Activated T-helper 2 cell treated with anti-CD3 and anti-CD28 coated beads, Interferon-gamma antibody, Interleukin-2, Interleukin-4, amounts not matched to agents 10 μg/mL and 5 μg/mL and 100 μg/mL, durations not matched to agents 14 hours and 24 hours and 36 hours (primary cell): ENCODE data around the gene PARD3B. TPM values are rescaled to one million over a fixed set of nuclear protein-coding genes. Genes with fewer than 3 reads are reported as not detected.

Experiments used
- DNase-seq: peaks from one replicate; pipeline ENCODE4 v3.0.0; 2021; ENCODE audit warnings: low spot score
- H3K27ac Mint-ChIP-seq: one replicate; pipeline ENCODE4 v1.8.0; 2021; ENCODE audit warnings: mixed read lengths
- H3K27me3 Mint-ChIP-seq: one replicate; pipeline ENCODE4 v1.8.0; 2021; ENCODE audit warnings: low read depth, mixed read lengths
- H3K36me3 Mint-ChIP-seq: one replicate; pipeline ENCODE4 v1.8.0; 2021; ENCODE audit warnings: low read depth, mixed read lengths
- H3K4me1 Mint-ChIP-seq: one replicate; pipeline ENCODE4 v1.8.0; 2021; ENCODE audit warnings: low read depth, mixed read lengths
- H3K4me3 Mint-ChIP-seq: one replicate; pipeline ENCODE4 v1.8.0; 2021; ENCODE audit warnings: low read depth, mild to moderate bottlenecking, moderate library complexity, mixed read lengths
- H3K9me3 Mint-ChIP-seq: one replicate; pipeline ENCODE4 v1.8.0; 2021; ENCODE audit warnings: mixed read lengths
- intact Hi-C: fragments of 100-400 bp; cut with micrococcal nuclease; formaldehyde crosslinking; loops from one replicate; pipeline ENCODE4 v1.15.1; 2023
- total RNA-seq: library from RNA; stranded (reverse); gene quantifications from 2 replicates; pipeline ENCODE4 v1.2.3, GENCODE V29; 2022

Gene PARD3B
- total RNA-seq, 1 donor from 2014 or later: 0.39 TPM

DNA sequence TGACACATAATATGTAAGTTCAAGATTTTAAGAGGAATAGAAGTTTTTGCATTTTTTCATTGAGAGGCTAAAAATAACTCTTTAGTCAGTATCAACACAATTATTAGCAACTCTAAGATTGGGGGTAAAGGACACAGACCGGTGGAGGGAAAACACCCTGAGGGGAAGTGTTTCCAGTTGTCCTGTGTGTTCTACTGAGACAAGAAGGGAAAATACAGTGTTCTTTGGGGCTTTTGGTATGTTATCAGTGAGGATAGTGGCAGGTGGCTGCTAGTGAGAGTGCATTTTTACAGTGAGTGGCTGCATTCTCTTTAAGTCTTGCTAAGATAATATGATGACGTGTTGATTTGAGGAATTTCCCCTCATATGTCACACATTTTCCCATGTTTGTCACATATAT lies 507.5 kb downstream of the PARD3B start:
- Mint-ChIP-seq H3K4me1 (peaks cover 20% of the 10 kb centered on the region), H3K9me3 (peaks cover 26% of the 10 kb centered on the region), H3K27me3 (no peaks in the 10 kb centered on the region), H3K4me3 (no peak overlapping the region), H3K36me3 (peaks cover 20% of the 10 kb centered on the region), H3K27ac (no peak overlapping the region)
- intact Hi-C loops: loop anchor here (10.0 kb wide), 1 partner anchor 62 kb away; no protein-coding TSS in a partner anchor
- DNase-seq: no peak

GRCh38 chr2:205053827-205054410 lies 508.6 kb downstream of the PARD3B start:
- Mint-ChIP-seq H3K27ac (no peak overlapping the region), H3K4me1 (peaks cover 29% of the 10 kb centered on the region), H3K36me3 (peaks cover 21% of the 10 kb centered on the region), H3K9me3 (peaks cover 26% of the 10 kb centered on the region), H3K27me3 (no peaks in the 10 kb centered on the region), H3K4me3 (no peak overlapping the region)
- intact Hi-C loops: loop anchor here (10.0 kb wide), 1 partner anchor 61 kb away; no protein-coding TSS in a partner anchor
- DNase-seq: no peak

DNA sequence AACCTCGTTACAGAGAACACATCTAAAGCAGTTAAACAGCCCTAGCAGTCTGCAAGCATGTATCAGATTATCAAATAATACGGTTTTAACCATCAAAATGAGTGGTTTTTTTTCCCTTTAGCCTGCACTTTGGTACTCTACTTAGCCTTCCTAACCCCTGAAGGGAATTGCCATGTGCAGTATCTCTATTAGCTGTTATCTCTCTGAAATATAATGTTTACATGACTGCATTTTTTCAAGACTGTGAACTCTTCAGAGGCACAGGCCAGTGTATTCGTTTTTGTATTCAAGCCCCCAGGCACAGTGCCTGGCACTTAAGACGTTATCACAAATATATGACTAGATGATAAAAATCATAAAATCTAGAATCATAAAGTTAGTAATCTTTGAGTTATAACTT lies 509.5 kb downstream of the PARD3B start:
- H3K36me3 Mint-ChIP-seq: peaks cover 18% of the 10 kb centered on the region
- H3K4me3 Mint-ChIP-seq: no peak overlapping the region
- H3K27me3 Mint-ChIP-seq: no peaks in the 10 kb centered on the region
- peaks cover 25% of the 10 kb centered on the region for H3K9me3 Mint-ChIP-seq
- intact Hi-C loops: loop anchor here (10.0 kb wide), 1 partner anchor 60 kb away; no protein-coding TSS in a partner anchor
- H3K27ac Mint-ChIP-seq: no peak overlapping the region
- peaks cover 29% of the 10 kb centered on the region for H3K4me1 Mint-ChIP-seq
- no peak for DNase-seq

DNA sequence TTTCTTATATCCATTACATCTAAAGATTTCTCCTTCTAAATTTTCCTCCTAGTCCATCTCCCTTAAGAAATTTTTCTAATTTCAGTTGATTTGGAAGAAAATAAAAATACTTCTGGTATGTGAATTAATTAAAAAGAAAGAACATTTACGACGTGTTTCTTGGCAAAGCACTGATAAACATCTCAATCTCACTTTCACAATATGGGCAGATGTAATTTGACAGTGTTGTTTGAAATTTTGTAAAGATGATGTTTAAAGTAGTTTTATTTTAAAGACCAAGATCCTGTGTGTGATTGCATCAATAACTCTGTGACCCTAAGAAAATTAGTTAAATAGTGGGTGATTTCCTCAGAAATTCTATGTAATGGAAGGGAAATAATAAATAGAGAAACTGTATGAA lies 510.0 kb downstream of the PARD3B start:
- no peak overlapping the region for H3K27ac Mint-ChIP-seq
- no peak overlapping the region for H3K4me3 Mint-ChIP-seq
- H3K9me3 Mint-ChIP-seq: peaks cover 20% of the 10 kb centered on the region
- no peaks in the 10 kb centered on the region for H3K27me3 Mint-ChIP-seq
- peaks cover 29% of the 10 kb centered on the region for H3K4me1 Mint-ChIP-seq
- no peak for DNase-seq
- intact Hi-C loops: loop anchor here (10.0 kb wide), 1 partner anchor 60 kb away; no protein-coding TSS in a partner anchor
- H3K36me3 Mint-ChIP-seq: peaks cover 17% of the 10 kb centered on the region

DNA sequence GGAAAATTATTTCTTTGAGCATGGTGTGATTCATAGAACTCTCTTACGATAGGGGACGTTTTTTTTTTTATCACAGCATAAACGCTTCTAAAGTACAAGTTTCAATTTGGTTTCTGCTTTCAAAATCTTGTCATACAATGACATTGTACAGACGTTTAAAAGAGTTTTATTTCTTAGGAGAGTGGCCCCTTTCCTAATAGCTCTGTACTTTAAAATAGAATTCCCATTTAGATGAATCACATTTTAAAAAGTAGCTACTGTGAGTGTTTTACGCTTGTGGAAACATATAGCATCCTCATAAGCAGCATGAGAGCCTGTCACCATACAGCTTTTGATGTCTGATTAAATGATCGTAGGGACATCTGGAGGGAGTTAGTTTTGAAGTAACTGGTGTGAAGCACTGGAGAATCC lies 510.9 kb downstream of the PARD3B start:
- H3K27ac Mint-ChIP-seq: no peak overlapping the region
- peak overlapping the region; percentile 68 for H3K4me3 Mint-ChIP-seq
- no peaks in the 10 kb centered on the region for H3K27me3 Mint-ChIP-seq
- no peak for DNase-seq
- intact Hi-C loops: loop anchor here (10.0 kb wide), 1 partner anchor 59 kb away; no protein-coding TSS in a partner anchor
- peaks cover 28% of the 10 kb centered on the region for H3K4me1 Mint-ChIP-seq
- H3K9me3 Mint-ChIP-seq: peaks cover 23% of the 10 kb centered on the region
- H3K36me3 Mint-ChIP-seq: peaks cover 17% of the 10 kb centered on the region

GRCh38 chr2:205058409-205058808 lies 513.1 kb downstream of the PARD3B start:
- no peak for DNase-seq
- peaks cover 1% of the 10 kb centered on the region for H3K27me3 Mint-ChIP-seq
- H3K27ac Mint-ChIP-seq: no peak overlapping the region
- no peak overlapping the region for H3K4me3 Mint-ChIP-seq
- peaks cover 17% of the 10 kb centered on the region for H3K36me3 Mint-ChIP-seq
- intact Hi-C loops: loop anchor here (10.0 kb wide), 1 partner anchor 56 kb away; no protein-coding TSS in a partner anchor
- peaks cover 24% of the 10 kb centered on the region for H3K9me3 Mint-ChIP-seq
- peaks cover 27% of the 10 kb centered on the region for H3K4me1 Mint-ChIP-seq

DNA sequence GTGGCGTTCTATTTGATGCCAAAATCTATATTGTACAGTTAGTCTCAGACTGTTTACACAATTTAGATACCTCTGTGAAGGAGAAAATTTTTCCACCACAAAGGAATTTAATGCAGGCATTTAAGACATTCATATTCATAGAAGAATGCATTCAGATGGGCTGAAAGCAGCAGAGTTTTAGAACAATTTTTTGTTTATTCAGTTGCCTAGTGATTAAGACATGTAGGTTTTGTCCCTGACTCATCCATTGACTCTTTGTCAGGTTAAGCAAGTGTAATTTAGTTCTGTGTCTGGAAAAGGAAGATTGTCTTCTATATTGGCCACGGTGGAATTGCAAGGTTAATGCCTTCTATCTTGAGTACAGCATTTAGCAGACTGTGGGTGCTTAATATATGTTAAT lies 515.0 kb downstream of the PARD3B start:
- DNase-seq: no peak
- H3K9me3 Mint-ChIP-seq: peaks cover 24% of the 10 kb centered on the region
- H3K4me1 Mint-ChIP-seq: peaks cover 18% of the 10 kb centered on the region
- intact Hi-C loops: no loop called here
- H3K27me3 Mint-ChIP-seq: peaks cover 1% of the 10 kb centered on the region
- peaks cover 17% of the 10 kb centered on the region for H3K36me3 Mint-ChIP-seq
- no peak overlapping the region for H3K4me3 Mint-ChIP-seq
- H3K27ac Mint-ChIP-seq: no peak overlapping the region

- peaks cover 1% of the 10 kb centered on the region for H3K27me3 Mint-ChIP-seq
- H3K27ac Mint-ChIP-seq: no peak overlapping the region
- peaks cover 2% of the 10 kb centered on the region for H3K9me3 Mint-ChIP-seq
- no peak for DNase-seq
- no peak overlapping the region for H3K4me3 Mint-ChIP-seq
- intact Hi-C loops: no loop called here
- H3K4me1 Mint-ChIP-seq: peaks cover 2% of the 10 kb centered on the region
- H3K36me3 Mint-ChIP-seq: peaks cover 12% of the 10 kb centered on the region
Observed at GRCh38 chr2:205066081-205066480, 520.8 kb downstream of the PARD3B start.

GRCh38 chr2:205069928-205070327 lies 524.7 kb downstream of the PARD3B start:
- DNase-seq: no peak
- Mint-ChIP-seq H3K4me1 (peaks cover 4% of the 10 kb centered on the region), H3K36me3 (peaks cover 25% of the 10 kb centered on the region), H3K27me3 (no peaks in the 10 kb centered on the region), H3K9me3 (peaks cover 4% of the 10 kb centered on the region), H3K27ac (no peak overlapping the region), H3K4me3 (no peak overlapping the region)
- intact Hi-C loops: loop anchor here (10.0 kb wide), 1 partner anchor 615 kb away; the partner anchor contains the start of gene NRP2

GRCh38 chr2:205070889-205071288 lies 525.6 kb downstream of the PARD3B start:
- H3K27me3 Mint-ChIP-seq: no peaks in the 10 kb centered on the region
- H3K4me1 Mint-ChIP-seq: peaks cover 7% of the 10 kb centered on the region
- intact Hi-C loops: loop anchor here (10.0 kb wide), 1 partner anchor 614 kb away; the partner anchor contains the start of gene NRP2
- DNase-seq: no peak
- peaks cover 27% of the 10 kb centered on the region for H3K36me3 Mint-ChIP-seq
- no peak overlapping the region for H3K27ac Mint-ChIP-seq
- H3K4me3 Mint-ChIP-seq: no peak overlapping the region
- H3K9me3 Mint-ChIP-seq: peaks cover 4% of the 10 kb centered on the region

GRCh38 chr2:205073433-205074020 lies 528.3 kb downstream of the PARD3B start:
- H3K27ac Mint-ChIP-seq: no peak overlapping the region
- H3K9me3 Mint-ChIP-seq: peaks cover 4% of the 10 kb centered on the region
- intact Hi-C loops: loop anchor here (10.0 kb wide), 1 partner anchor 611 kb away; the partner anchor contains the start of gene NRP2
- H3K36me3 Mint-ChIP-seq: peaks cover 27% of the 10 kb centered on the region
- peaks cover 34% of the 10 kb centered on the region for H3K4me1 Mint-ChIP-seq
- no peak for DNase-seq
- H3K27me3 Mint-ChIP-seq: no peaks in the 10 kb centered on the region
- no peak overlapping the region for H3K4me3 Mint-ChIP-seq

DNA sequence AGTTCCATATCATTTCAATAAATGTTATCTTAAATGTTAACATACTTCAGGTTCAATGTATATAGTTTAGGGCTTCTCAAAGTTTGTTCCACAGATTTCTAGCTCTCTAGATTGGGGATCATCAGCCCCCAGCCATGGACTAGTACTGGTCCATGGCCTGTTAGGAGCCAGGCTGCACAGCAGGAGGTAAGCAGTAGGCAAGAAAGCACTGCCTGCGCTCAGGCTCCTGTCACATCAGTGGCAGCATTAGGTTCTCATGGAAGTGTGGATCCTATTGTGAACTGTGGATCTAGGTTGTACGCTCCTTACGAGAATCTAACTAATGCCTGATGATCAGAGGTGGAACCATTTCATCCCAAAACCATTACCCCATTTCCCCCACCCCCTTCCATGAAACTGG lies 531.1 kb downstream of the PARD3B start:
- Mint-ChIP-seq H3K27ac (peak overlapping the region; percentile 60), H3K4me1 (peaks cover 43% of the 10 kb centered on the region)
- intact Hi-C loops: loop anchor here (2.0 to 10.0 kb wide), 6 partner anchors 40 to 608 kb away; partner anchors contain the start of gene NRP2

DNA sequence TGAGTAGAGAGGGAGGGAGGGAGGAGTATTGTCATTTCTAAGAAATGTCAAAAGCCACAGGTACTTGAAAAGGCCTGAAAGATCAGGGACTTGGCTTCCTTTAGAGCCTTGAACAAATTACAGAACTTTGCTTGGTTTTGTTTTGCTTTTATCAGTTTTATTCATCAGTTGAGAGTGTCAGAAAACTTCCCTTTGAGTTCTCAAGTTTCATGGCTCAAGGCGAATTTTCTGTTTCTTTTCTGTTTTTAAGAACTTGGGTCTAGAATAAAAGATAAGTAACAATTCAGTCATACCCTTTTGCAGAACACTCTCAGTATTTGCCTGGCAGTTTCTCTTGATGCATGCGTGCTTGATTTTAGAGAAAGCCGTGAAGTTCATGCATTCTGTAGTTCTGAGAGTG lies 531.9 kb downstream of the PARD3B start:
- peak; percentile 20 for DNase-seq
- H3K9me3 Mint-ChIP-seq: peaks cover 9% of the 10 kb centered on the region
- no peaks in the 10 kb centered on the region for H3K27me3 Mint-ChIP-seq
- peaks cover 43% of the 10 kb centered on the region for H3K4me1 Mint-ChIP-seq
- intact Hi-C loops: loop anchor here (2.0 to 10.0 kb wide), 6 partner anchors 40 to 608 kb away; partner anchors contain the start of gene NRP2
- H3K36me3 Mint-ChIP-seq: peaks cover 13% of the 10 kb centered on the region
- peak overlapping the region; percentile 39 for H3K4me3 Mint-ChIP-seq
- H3K27ac Mint-ChIP-seq: peak overlapping the region; percentile 60

More for the DNA sequence above, 531.1 kb downstream of the PARD3B start:
- DNase-seq: no peak
- peaks cover 13% of the 10 kb centered on the region for H3K36me3 Mint-ChIP-seq
- H3K9me3 Mint-ChIP-seq: peaks cover 9% of the 10 kb centered on the region
- no peaks in the 10 kb centered on the region for H3K27me3 Mint-ChIP-seq
- no peak overlapping the region for H3K4me3 Mint-ChIP-seq
